ENCODE data around the gene CASP10. TPM values are rescaled to one million over a fixed set of nuclear protein-coding genes. Genes with fewer than 3 reads are reported as not detected.

The CASP10 gene
- total RNA-seq, 1 experiment from 2014 or later, result 2.8 TPM

DNA sequence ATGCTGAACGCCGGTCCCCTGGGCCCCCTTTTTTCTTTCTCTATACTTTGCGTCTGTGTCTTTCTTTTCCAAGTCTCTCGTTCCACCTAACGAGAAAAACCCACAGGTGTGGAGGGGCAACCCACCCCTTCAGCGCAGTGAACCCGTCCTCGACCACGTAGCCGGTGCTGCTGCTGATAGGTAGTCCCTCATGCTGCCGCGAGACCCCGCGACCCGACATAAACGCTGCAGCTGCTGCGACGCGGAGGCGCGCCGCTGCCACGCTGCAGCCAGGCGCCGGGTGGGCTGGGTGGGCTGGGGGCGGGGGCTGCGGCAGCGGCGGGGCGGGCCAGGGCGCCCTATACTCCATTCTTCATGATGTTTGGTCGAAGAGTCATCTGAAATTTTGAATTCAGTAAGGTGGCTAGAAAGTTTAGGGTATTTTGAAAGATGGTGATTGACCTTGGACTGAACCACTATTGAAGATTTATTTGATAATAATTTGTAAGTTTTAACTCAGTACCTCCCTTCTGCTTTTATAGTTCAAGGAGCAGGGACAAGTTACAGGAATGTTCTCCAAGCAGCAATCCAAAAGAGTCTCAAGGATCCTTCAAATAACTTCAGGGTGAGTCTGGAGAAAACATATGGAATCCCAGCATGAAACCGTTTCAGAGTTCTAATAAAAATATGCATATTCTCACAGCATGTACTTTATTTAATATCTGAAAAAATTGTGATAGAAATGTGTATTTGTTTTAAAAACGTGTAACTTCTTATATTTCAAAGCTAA lies 42.9 kb upstream of the CASP10 start (continued):
- TF ChIP-seq, protein P1, sequence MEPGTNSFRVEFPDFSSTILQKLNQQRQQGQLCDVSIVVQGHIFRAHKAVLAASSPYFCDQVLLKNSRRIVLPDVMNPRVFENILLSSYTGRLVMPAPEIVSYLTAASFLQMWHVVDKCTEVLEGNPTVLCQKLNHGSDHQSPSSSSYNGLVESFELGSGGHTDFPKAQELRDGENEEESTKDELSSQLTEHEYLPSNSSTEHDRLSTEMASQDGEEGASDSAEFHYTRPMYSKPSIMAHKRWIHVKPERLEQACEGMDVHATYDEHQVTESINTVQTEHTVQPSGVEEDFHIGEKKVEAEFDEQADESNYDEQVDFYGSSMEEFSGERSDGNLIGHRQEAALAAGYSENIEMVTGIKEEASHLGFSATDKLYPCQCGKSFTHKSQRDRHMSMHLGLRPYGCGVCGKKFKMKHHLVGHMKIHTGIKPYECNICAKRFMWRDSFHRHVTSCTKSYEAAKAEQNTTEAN (CRISPR knock-in tag; IDR thresholded peaks at IDR 0.05), result no peak
- TF ChIP-seq SMAD4 (CRISPR knock-in tag; IDR thresholded peaks at IDR 0.05) (no peak), FOXJ3 (CRISPR knock-in tag; IDR thresholded peaks at IDR 0.05; ENCODE audit: borderline replicate concordance) (no peak), PRDM15 (CRISPR knock-in tag; IDR thresholded peaks at IDR 0.05) (no peak), HMGA2 (CRISPR knock-in tag; IDR thresholded peaks at IDR 0.05) (no peak), CREM (CRISPR knock-in tag; IDR thresholded peaks at IDR 0.05) (no peak), USF2 (CRISPR knock-in tag; IDR thresholded peaks at IDR 0.05) (no peak), ETV6 (CRISPR knock-in tag; IDR thresholded peaks at IDR 0.05) (no peak)

DNA sequence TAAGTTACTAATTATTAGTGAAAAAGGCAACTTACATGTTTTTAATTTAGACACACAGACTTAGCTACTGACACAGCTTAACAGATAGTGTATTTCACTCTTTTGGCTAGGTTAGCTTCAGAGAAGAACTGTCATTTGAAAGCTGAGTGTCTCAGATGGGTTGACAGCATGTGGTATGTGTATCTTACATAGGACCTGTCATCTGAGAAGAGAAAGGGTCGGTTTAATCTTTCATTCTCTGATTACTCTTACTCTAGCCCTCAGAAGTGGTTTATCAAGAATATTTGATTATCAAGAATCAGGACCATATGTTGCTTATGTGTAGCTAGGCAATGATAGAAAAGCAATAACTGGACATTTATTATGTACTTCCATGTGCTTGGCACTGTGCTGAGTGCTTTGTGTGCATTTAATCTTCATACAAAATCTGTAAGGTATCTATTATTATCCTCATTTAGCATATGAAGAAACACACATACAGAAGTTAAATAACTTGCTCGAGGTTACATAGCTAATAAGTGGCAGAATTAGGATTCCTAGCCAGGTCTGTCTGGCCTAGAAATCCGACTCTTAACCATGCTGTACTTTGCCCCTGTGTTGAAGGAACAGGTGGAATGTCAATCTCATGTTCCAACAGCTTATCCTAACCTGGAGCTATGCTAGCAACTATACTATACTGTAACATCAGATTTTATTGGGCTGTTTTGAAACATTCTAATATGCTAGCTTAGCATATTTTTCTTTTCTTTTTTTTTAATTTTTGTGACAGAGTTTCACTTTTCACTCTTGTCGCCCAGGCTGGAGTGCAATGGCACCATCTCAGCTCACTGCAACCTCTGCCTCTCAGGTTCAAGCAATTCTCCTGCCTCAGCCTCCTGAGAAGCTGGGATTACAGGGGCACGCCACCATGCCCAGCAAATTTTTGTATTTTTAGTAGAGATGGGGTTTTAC lies 38.6 kb upstream of the CASP10 start:
- Mint-ChIP-seq H3K4me1 (peaks cover 16% of the 10 kb centered on the region), H3K27me3 (ENCODE audit: low read depth) (no peaks in the 10 kb centered on the region), H3K36me3 (peaks cover 3% of the 10 kb centered on the region; the same call in 1 of the 2 replicates), H3K9me3 (no peaks in the 10 kb centered on the region), H3K27ac (no peak overlapping the region), H3K4me3 (no peak overlapping the region)
- CTCF ChIA-PET, result interaction anchor here (2.1 to 5.7 kb wide), 2 partner anchors 14 to 88 kb away, joined by 4 to 40 read pairs; no protein-coding TSS in a partner anchor
- POLR2A ChIA-PET, result interaction anchor here (0.6 kb wide), 1 partner anchor 42 kb away, joined by 4 read pairs; no protein-coding TSS in a partner anchor
- ATAC-seq (no peak), DNase-seq (ENCODE audit: low spot score) (no peak)
- TF ChIP-seq ESRRA (CRISPR knock-in tag; IDR thresholded peaks at IDR 0.05; ENCODE audit: borderline replicate concordance) (no peak), CBFB (CRISPR knock-in tag; IDR thresholded peaks at IDR 0.05; ENCODE audit: low read depth) (no peak), KAT7 (CRISPR knock-in tag; IDR thresholded peaks at IDR 0.05; ENCODE audit: borderline replicate concordance) (no peak), FOXP1 (CRISPR knock-in tag; IDR thresholded peaks at IDR 0.05; ENCODE audit: borderline replicate concordance) (no peak)
- TF ChIP-seq, protein P2, sequence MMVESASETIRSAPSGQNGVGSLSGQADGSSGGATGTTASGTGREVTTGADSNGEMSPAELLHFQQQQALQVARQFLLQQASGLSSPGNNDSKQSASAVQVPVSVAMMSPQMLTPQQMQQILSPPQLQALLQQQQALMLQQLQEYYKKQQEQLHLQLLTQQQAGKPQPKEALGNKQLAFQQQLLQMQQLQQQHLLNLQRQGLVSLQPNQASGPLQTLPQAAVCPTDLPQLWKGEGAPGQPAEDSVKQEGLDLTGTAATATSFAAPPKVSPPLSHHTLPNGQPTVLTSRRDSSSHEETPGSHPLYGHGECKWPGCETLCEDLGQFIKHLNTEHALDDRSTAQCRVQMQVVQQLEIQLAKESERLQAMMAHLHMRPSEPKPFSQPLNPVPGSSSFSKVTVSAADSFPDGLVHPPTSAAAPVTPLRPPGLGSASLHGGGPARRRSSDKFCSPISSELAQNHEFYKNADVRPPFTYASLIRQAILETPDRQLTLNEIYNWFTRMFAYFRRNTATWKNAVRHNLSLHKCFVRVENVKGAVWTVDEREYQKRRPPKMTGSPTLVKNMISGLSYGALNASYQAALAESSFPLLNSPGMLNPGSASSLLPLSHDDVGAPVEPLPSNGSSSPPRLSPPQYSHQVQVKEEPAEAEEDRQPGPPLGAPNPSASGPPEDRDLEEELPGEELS (CRISPR knock-in tag; IDR thresholded peaks at IDR 0.05), result no peak

Data from WTC11 (cell line).